Measurements from ENCODE around the gene LMO2.
"Not testable (repeated sequence)": the region's sequence is repeated elsewhere in the genome, so short reads cannot be mapped to it uniquely, and the experiment has no call there.

LMO2 gene

GRCh38 chr11:33827206-33827605, 64.7 kb downstream of the LMO2 start:
- DNase-seq (ENCODE audit: low read depth in 2 of 2, low spot score in 1 of 2), result no peak

GRCh38 chr11:33825854-33826560, 65.9 kb downstream of the LMO2 start:
- no peak for DNase-seq (ENCODE audit: low read depth in 2 of 2, low spot score in 1 of 2)

- not testable (repeated sequence) for DNase-seq (ENCODE audit: low read depth in 2 of 2, low spot score in 1 of 2)
These were observed 68.9 kb downstream of the LMO2 start for GRCh38 chr11:33822981-33823380.

DNA sequence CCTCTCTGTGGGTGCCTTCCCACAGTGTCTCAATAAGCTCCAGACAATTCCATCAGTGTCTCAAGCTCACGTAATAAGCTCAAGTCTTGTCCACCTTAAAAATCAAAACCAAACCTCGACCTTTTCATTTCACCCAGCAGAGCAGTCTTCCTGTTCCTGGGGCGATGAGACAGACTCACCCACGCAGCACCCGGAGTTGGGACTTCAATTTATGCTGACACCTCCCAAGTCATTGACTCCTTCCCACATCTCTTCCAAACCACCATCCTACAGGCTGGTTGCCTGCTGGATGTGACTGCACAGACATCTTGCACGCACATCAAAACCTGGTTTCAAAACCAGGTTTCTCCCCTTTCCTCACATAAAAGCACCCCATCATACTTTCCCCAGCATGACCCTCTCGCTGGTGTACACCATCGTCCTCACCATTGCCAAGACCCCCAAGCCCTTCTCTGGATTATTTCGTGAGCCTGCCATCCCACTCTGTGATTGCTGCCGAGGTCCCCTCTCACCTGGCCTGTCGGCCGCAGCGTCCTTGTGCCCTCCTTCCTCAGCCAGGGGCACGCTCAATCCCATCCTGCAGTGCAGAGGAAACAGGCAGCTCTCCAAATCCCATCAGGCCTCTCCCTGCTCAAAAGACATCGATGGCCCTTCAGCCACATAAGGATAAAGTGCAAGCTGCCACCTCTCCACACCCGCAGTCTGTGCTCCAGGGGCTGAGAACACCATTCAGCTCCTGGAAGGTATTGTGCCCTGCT, 72.4 kb downstream of the LMO2 start:
- DNase-seq (ENCODE audit: low read depth in 2 of 2, low spot score in 1 of 2), result no peak
